Vagina (tissue), 2 donors: ENCODE data around the gene NHLRC2. TPM values are rescaled to one million over a fixed set of nuclear protein-coding genes. Genes with fewer than 3 reads are reported as not detected.

Source experiments
- DNase-seq, 2 donors: peaks; one replicate each; pipeline ENCODE4 v3.0.0-alpha.2; 2017; ENCODE audit errors: extremely low spot score in 2 of 2
- H3K27ac ChIP-seq: fragments of 200-600 bp; sonication (generic); one replicate; pipeline ENCODE4 v1.5.1; 2019
- H3K27me3 ChIP-seq: fragments of 200-600 bp; sonication (generic); one replicate; pipeline ENCODE4 v1.5.1; 2019
- H3K36me3 ChIP-seq, 2 donors: fragments of 200-600 bp; sonication (generic); one replicate each; pipeline ENCODE4 v1.5.1; 2017 to 2019
- H3K4me1 ChIP-seq: fragments of 200-600 bp; sonication (generic); one replicate; pipeline ENCODE4 v1.5.1; 2019
- H3K4me3 ChIP-seq, 2 donors: fragments of 200-600 bp; sonication (generic); 1 replicate in 1 of 2; 2 replicates in 1 of 2; pipeline ENCODE4 v1.5.1; 2016 to 2019
- H3K9me3 ChIP-seq: fragments of 200-600 bp; sonication (generic); one replicate; pipeline ENCODE4 v1.5.1; 2019
- CTCF ChIP-seq, 3 experiments: fragments of 450-650 bp in 2 of 3; fragments of 200-600 bp in 1 of 3; sonication (generic) in 1 of 3; IDR thresholded peaks; one replicate each; pipeline ENCODE4 v1.5.1; 2017 to 2019; ENCODE audit warnings: antibody characterized with exemption in 3 of 3, mild to moderate bottlenecking in 2 of 3, moderate library complexity in 2 of 3
- POLR2A ChIP-seq, 2 donors: fragments of 450-650 bp; IDR thresholded peaks; one replicate each; pipeline ENCODE4 v1.6.1; 2017; ENCODE audit warnings: antibody characterized with exemption in 2 of 2, mild to moderate bottlenecking in 2 of 2, moderate library complexity in 2 of 2
- POLR2AphosphoS5 ChIP-seq, 2 donors: sonication (generic); formaldehyde crosslinking; IDR thresholded peaks; one replicate each; pipeline ENCODE4 v1.9.0; 2017; ENCODE audit warnings: antibody characterized with exemption in 2 of 2, mild to moderate bottlenecking in 2 of 2, low read depth in 1 of 2; ENCODE audit not compliant: insufficient read depth in 1 of 2
- intact Hi-C: fragments of 100-400 bp; cut with DNase I; formaldehyde crosslinking; loops from one replicate; pipeline ENCODE4 v1.15.1; 2023
- total RNA-seq: library from RNA; depleted of rRNA; stranded (reverse); fragments of >200 nt; gene quantifications from one replicate; pipeline ENCODE4 v1.2.3, GENCODE V29; 2016

NHLRC2 gene
- total RNA-seq, 1 donor from 2014 or later: 16.7 TPM

DNA sequence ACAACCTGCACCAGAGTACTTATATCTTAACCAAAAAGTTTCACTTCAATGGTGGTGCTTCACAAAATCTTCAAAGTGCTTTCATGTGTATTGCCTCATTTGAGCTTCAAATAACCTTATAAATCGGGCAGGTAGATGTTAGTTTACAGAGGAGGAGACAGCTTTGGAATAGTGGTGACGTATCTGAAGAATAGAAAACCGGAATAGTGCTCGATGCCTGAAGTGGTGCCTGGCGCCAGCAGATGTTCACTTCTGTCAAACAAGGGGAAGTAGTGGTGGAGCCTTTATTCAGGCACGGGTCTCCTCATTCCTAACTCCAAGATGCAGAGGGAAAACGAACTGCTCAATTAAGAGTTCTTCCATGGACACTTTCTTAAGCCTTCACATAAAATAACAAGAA lies 58.1 kb downstream of the NHLRC2 start:
- no peak overlapping the region for H3K27ac ChIP-seq
- intact Hi-C loops: no loop called here
- H3K27me3 ChIP-seq: no peaks in the 10 kb centered on the region
- H3K4me3 ChIP-seq: no peak overlapping the region
- H3K36me3 ChIP-seq: peaks cover 0 to 16% of the 10 kb centered on the region in 2 donors
- no peak for TF ChIP-seq CTCF (IDR thresholded peaks at IDR 0.05)
- no peak for TF ChIP-seq POLR2A (IDR thresholded peaks at IDR 0.05)
- no peak for TF ChIP-seq POLR2AphosphoS5 (IDR thresholded peaks at IDR 0.05; ENCODE audit: insufficient read depth in 1 of 2, low read depth in 1 of 2)
- H3K4me1 ChIP-seq: no peaks in the 10 kb centered on the region
- no peaks in the 10 kb centered on the region for H3K9me3 ChIP-seq
- DNase-seq: no peak

DNA sequence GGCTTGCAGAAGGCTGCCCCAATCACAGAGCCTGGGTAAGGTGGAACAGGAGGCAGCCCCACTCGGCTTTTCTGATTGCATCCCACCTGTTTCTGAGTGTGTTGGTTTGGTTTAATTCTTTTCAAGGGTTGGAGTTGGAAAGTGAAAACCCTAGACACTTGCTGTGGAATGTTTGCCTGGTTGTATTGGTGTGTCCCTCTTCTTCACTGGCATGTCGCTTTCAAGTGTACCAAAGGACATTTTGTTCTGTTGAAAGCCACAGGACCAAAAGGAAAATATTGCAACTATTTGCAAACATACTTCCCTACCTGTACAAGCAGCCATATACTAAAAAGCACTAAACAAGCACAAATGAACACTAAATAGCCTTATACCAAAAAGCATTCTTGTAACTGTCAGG lies 60.5 kb downstream of the NHLRC2 start:
- no peaks in the 10 kb centered on the region for H3K27me3 ChIP-seq
- peaks cover 0 to 6% of the 10 kb centered on the region in 2 donors for H3K36me3 ChIP-seq
- H3K9me3 ChIP-seq: no peaks in the 10 kb centered on the region
- no peak overlapping the region for H3K27ac ChIP-seq
- no peak overlapping the region for H3K4me3 ChIP-seq
- no peaks in the 10 kb centered on the region for H3K4me1 ChIP-seq
- no peak for TF ChIP-seq POLR2A (IDR thresholded peaks at IDR 0.05)
- TF ChIP-seq CTCF (IDR thresholded peaks at IDR 0.05): no peak
- no peak for TF ChIP-seq POLR2AphosphoS5 (IDR thresholded peaks at IDR 0.05; ENCODE audit: insufficient read depth in 1 of 2, low read depth in 1 of 2)
- intact Hi-C loops: no loop called here
- DNase-seq: no peak

DNA sequence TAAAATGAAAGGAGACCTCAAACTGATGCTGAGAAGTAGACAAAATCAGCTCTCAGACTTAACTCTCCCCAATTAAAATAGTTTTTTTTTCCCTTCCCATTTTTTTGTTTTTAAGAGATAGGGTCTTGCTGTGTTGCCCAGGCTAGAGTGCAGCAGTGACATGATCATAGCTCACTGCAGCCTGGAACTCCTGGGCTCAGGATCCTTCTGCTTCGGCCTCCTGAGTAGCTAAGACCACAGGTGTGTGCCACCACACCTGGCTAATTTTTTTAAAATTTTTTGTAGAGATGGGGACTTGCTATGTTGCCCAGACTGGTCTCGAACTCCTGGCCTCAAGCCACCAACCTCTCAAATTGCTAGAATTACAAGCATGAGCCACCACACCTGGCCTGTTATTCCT lies 61.1 kb downstream of the NHLRC2 start:
- Histone ChIP-seq H3K9me3 (no peaks in the 10 kb centered on the region), H3K36me3 (peaks cover 0 to 6% of the 10 kb centered on the region in 2 donors), H3K27me3 (no peaks in the 10 kb centered on the region), H3K4me1 (no peaks in the 10 kb centered on the region), H3K27ac (no peak overlapping the region), H3K4me3 (no peak overlapping the region)
- no peak for DNase-seq
- no peak for TF ChIP-seq POLR2A (IDR thresholded peaks at IDR 0.05)
- TF ChIP-seq CTCF (IDR thresholded peaks at IDR 0.05): no peak
- TF ChIP-seq POLR2AphosphoS5 (IDR thresholded peaks at IDR 0.05; ENCODE audit: insufficient read depth in 1 of 2, low read depth in 1 of 2): no peak
- intact Hi-C loops: no loop called here

- H3K9me3 ChIP-seq: no peaks in the 10 kb centered on the region
- no peak overlapping the region for H3K27ac ChIP-seq
- no peaks in the 10 kb centered on the region for H3K4me1 ChIP-seq
- H3K36me3 ChIP-seq: peaks cover 0 to 6% of the 10 kb centered on the region in 2 donors
- no peak for TF ChIP-seq POLR2AphosphoS5 (IDR thresholded peaks at IDR 0.05; ENCODE audit: insufficient read depth in 1 of 2, low read depth in 1 of 2)
- no peak for TF ChIP-seq CTCF (IDR thresholded peaks at IDR 0.05)
- TF ChIP-seq POLR2A (IDR thresholded peaks at IDR 0.05): no peak
- intact Hi-C loops: no loop called here
- DNase-seq: no peak
- H3K27me3 ChIP-seq: no peaks in the 10 kb centered on the region
- H3K4me3 ChIP-seq: no peak overlapping the region
These were observed 61.6 kb downstream of the NHLRC2 start for GRCh38 chr10:113916053-113916452.

GRCh38 chr10:113917636-113918035 lies 63.2 kb downstream of the NHLRC2 start:
- Histone ChIP-seq H3K27me3 (no peaks in the 10 kb centered on the region), H3K4me1 (no peaks in the 10 kb centered on the region), H3K9me3 (no peaks in the 10 kb centered on the region), H3K36me3 (no peaks in the 10 kb centered on the region), H3K27ac (no peak overlapping the region), H3K4me3 (no peak overlapping the region)
- intact Hi-C loops: no loop called here
- no peak for DNase-seq
- TF ChIP-seq CTCF (IDR thresholded peaks at IDR 0.05): no peak
- TF ChIP-seq POLR2AphosphoS5 (IDR thresholded peaks at IDR 0.05; ENCODE audit: insufficient read depth in 1 of 2, low read depth in 1 of 2): no peak
- TF ChIP-seq POLR2A (IDR thresholded peaks at IDR 0.05): no peak
